Measurements from ENCODE around the gene SAMD4B.
A peak's percentile ranks its signal among the peaks of the same experiment; 100 is the strongest.

The SAMD4B gene, protein sequence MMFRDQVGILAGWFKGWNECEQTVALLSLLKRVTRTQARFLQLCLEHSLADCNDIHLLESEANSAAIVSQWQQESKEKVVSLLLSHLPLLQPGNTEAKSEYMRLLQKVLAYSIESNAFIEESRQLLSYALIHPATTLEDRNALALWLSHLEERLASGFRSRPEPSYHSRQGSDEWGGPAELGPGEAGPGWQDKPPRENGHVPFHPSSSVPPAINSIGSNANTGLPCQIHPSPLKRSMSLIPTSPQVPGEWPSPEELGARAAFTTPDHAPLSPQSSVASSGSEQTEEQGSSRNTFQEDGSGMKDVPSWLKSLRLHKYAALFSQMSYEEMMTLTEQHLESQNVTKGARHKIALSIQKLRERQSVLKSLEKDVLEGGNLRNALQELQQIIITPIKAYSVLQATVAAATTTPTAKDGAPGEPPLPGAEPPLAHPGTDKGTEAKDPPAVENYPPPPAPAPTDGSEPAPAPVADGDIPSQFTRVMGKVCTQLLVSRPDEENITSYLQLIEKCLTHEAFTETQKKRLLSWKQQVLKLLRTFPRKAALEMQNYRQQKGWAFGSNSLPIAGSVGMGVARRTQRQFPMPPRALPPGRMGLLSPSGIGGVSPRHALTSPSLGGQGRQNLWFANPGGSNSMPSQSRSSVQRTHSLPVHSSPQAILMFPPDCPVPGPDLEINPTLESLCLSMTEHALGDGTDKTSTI

DNA sequence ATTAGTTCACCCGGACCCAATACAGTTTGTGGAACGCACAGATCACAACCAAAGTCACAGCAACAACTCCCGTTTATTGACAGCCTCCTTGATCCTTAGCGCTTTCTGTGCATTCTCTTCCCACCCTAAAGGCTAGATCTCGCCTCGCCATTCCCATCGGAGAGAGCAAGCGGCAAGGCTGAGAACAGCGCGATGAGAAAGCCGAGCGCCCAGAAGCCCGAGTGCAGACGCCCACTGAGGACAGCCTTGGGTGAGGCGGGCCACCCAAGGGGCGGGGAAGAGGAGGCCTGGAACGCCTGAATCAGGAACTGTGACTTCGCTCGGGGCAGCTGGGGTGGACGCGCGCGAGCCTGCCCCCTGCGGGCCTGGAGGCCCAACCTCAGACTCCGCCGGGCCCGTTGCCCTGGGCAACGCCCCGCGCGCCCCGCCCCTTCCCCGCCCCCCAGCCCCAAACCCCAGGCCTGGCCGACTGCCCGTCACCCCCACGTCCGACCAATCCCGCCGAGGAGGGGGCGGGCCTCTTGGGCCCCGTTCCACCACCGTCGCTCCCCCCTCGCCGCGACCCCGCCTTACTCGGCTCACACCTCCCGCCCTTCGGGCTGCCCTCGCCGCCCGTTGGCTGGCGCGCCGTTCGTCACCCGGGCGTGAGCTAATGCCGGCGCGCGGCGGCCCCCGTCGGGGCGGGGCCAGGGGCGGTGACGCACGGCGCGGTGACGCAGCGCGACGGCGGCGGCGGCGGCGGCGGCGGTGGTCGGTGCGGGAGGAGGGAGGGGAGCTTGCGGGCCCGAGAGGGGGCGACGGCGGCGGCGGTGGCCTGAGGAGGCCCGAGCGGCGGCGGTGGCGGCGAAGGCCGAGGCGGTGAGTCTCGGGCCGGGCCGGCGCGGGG lies at the start of gene SAMD4B:
Gene SAMD4B (plus strand): TSS at position 703 of the 886 bp plus-strand sequence. CDS start 14,473 bp downstream, outside the sequence.
- Mint-ChIP-seq H3K27me3 (ENCODE audit: low read depth, poor library complexity) (peaks cover 15% of the 10 kb centered on the region), H3K4me1 (peaks cover 51% of the 10 kb centered on the region), H3K9me3 (no peaks in the 10 kb centered on the region), H3K36me3 (ENCODE audit: low read depth) (peaks cover 19% of the 10 kb centered on the region), H3K4me3 (peak within 1 kb of the TSS; percentile 92), H3K27ac (peak within 1 kb of the TSS; percentile 92)
- peak; percentile 99 for DNase-seq
- TF ChIP-seq, protein P1, sequence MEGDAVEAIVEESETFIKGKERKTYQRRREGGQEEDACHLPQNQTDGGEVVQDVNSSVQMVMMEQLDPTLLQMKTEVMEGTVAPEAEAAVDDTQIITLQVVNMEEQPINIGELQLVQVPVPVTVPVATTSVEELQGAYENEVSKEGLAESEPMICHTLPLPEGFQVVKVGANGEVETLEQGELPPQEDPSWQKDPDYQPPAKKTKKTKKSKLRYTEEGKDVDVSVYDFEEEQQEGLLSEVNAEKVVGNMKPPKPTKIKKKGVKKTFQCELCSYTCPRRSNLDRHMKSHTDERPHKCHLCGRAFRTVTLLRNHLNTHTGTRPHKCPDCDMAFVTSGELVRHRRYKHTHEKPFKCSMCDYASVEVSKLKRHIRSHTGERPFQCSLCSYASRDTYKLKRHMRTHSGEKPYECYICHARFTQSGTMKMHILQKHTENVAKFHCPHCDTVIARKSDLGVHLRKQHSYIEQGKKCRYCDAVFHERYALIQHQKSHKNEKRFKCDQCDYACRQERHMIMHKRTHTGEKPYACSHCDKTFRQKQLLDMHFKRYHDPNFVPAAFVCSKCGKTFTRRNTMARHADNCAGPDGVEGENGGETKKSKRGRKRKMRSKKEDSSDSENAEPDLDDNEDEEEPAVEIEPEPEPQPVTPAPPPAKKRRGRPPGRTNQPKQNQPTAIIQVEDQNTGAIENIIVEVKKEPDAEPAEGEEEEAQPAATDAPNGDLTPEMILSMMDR (IDR thresholded peaks at IDR 0.05), result peak; percentile 63

DNA sequence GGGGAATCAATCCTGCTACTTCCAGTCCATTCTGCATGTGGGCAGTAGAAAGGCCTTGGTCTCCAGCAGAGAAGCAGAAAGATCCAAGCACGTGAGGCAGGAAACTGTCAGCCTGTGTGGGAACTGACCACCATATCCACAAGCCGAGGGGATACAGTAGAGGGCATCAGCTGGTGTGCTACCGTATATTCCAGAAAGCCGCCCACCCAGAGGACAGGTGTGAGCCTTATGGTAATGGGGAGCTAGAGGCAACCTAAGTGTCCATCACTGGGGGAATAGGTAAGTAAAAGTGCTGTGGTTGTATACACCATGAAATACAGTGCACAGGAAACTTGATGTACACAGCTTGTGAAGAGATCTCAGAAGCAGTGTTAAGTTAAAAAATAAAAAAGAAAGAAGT lies 48.8 kb upstream of the SAMD4B start:
- no peak for DNase-seq
- H3K9me3 Mint-ChIP-seq, result no peaks in the 10 kb centered on the region
- peaks cover 3% of the 10 kb centered on the region for H3K4me1 Mint-ChIP-seq
- peaks cover 75% of the 10 kb centered on the region for H3K27me3 Mint-ChIP-seq (ENCODE audit: low read depth, poor library complexity)
- no peaks in the 10 kb centered on the region for H3K36me3 Mint-ChIP-seq (ENCODE audit: low read depth)
- no peak overlapping the region for H3K27ac Mint-ChIP-seq
- TF ChIP-seq, protein P1 (IDR thresholded peaks at IDR 0.05), result no peak
- H3K4me3 Mint-ChIP-seq, result no peak overlapping the region

DNA sequence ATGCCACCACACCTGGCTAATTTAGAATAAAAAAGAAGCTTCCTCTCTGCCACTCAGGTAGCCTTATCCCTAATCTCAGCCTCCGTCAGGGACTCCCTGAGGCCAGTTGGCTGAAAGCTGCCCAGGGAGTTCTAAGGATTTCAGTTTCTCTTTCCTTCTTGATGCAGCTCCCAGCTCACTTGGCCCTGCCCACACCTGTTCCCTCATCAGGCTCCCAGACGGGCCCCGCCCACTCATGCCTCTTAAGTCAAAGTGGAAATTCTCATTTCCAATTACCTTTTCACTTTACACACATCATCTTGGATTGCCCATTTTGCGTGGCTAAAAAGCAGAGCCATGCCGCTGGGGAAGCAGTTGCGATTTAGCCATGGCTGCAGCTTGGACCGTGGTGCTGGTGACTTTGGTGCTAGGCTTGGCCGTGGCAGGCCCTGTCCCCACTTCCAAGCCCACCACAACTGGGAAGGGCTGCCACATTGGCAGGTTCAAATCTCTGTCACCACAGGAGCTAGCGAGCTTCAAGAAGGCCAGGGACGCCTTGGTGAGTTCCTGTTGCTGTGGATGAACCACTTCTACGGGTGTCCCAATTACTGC lies 46.1 kb upstream of the SAMD4B start, which contains the start of gene IFNL1:
Gene IFNL1 (plus strand): TSS at position 353 of the 591 bp plus-strand sequence. CDS start 15 bp downstream, at position 368.
- Mint-ChIP-seq H3K4me3 (no peak within 1 kb of the TSS), H3K9me3 (no peaks in the 10 kb centered on the region), H3K27ac (no peak within 1 kb of the TSS), H3K36me3 (ENCODE audit: low read depth) (no peaks in the 10 kb centered on the region), H3K27me3 (ENCODE audit: low read depth, poor library complexity) (peaks cover 55% of the 10 kb centered on the region), H3K4me1 (peaks cover 7% of the 10 kb centered on the region)
- DNase-seq, result no peak
- TF ChIP-seq, protein P1 (IDR thresholded peaks at IDR 0.05), result no peak

DNA sequence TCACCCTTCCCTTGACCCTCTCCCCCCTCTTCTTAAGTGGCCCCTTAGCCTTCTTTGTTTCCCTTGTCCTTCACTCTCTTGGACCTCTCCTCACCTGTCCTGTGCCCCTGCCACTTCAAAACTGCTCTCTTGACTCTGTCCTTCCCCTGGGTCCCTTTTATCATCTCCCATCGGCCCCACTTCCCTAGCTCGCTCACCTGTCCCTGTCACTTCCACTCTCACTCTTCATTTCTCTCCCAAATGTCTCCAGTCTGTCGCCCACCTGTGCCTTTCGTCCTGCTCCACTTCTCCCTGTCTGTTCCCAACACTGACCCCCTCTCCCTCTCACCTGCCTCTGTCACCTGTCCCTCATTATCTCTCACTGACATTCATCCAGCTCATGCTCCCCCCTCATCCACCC lies 45.3 kb upstream of the SAMD4B start:
- TF ChIP-seq, protein P1 (IDR thresholded peaks at IDR 0.05), result no peak
- H3K27me3 Mint-ChIP-seq (ENCODE audit: low read depth, poor library complexity), result peaks cover 52% of the 10 kb centered on the region
- H3K4me1 Mint-ChIP-seq, result peaks cover 7% of the 10 kb centered on the region
- no peak overlapping the region for H3K27ac Mint-ChIP-seq
- DNase-seq, result no peak
- no peaks in the 10 kb centered on the region for H3K36me3 Mint-ChIP-seq (ENCODE audit: low read depth)
- H3K9me3 Mint-ChIP-seq, result no peaks in the 10 kb centered on the region
- no peak overlapping the region for H3K4me3 Mint-ChIP-seq

DNA sequence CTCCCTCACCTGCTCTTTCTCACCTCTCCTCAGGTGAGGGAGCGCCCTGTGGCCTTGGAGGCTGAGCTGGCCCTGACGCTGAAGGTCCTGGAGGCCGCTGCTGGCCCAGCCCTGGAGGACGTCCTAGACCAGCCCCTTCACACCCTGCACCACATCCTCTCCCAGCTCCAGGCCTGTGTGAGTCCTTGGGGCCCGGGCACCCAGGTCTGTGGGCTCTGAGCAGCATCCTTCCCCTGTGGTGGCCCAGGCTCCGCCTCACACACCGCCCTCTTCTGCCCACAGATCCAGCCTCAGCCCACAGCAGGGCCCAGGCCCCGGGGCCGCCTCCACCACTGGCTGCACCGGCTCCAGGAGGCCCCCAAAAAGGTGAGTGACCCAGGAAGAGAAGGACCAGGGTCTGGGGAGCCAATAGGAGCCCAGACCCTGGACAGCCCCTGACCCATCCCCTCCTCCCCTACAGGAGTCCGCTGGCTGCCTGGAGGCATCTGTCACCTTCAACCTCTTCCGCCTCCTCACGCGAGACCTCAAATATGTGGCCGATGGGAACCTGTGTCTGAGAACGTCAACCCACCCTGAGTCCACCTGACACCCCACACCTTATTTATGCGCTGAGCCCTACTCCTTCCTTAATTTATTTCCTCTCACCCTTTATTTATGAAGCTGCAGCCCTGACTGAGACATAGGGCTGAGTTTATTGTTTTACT lies 44.1 kb upstream of the SAMD4B start:
- no peak for DNase-seq
- H3K4me1 Mint-ChIP-seq, result peaks cover 7% of the 10 kb centered on the region
- H3K9me3 Mint-ChIP-seq, result no peaks in the 10 kb centered on the region
- TF ChIP-seq, protein P1 (IDR thresholded peaks at IDR 0.05), result no peak
- H3K4me3 Mint-ChIP-seq, result no peak overlapping the region
- H3K36me3 Mint-ChIP-seq (ENCODE audit: low read depth), result no peaks in the 10 kb centered on the region
- no peak overlapping the region for H3K27ac Mint-ChIP-seq
- peaks cover 45% of the 10 kb centered on the region for H3K27me3 Mint-ChIP-seq (ENCODE audit: low read depth, poor library complexity)

Data from nephron progenitor cell (in vitro differentiated cells).